Fibroblast of upper back skin (primary cell): ENCODE results near the gene DACT1.
"Not testable (repeated sequence)": the region's sequence is repeated elsewhere in the genome, so short reads cannot be mapped to it uniquely, and the experiment has no call there.

Experiments used
- DNase-seq: peaks from one replicate; pipeline ENCODE4 v3.0.0-alpha.2; 2013

The DACT1 gene, protein sequence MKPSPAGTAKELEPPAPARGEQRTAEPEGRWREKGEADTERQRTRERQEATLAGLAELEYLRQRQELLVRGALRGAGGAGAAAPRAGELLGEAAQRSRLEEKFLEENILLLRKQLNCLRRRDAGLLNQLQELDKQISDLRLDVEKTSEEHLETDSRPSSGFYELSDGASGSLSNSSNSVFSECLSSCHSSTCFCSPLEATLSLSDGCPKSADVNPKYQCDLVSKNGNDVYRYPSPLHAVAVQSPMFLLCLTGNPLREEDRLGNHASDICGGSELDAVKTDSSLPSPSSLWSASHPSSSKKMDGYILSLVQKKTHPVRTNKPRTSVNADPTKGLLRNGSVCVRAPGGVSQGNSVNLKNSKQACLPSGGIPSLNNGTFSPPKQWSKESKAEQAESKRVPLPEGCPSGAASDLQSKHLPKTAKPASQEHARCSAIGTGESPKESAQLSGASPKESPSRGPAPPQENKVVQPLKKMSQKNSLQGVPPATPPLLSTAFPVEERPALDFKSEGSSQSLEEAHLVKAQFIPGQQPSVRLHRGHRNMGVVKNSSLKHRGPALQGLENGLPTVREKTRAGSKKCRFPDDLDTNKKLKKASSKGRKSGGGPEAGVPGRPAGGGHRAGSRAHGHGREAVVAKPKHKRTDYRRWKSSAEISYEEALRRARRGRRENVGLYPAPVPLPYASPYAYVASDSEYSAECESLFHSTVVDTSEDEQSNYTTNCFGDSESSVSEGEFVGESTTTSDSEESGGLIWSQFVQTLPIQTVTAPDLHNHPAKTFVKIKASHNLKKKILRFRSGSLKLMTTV

DNA sequence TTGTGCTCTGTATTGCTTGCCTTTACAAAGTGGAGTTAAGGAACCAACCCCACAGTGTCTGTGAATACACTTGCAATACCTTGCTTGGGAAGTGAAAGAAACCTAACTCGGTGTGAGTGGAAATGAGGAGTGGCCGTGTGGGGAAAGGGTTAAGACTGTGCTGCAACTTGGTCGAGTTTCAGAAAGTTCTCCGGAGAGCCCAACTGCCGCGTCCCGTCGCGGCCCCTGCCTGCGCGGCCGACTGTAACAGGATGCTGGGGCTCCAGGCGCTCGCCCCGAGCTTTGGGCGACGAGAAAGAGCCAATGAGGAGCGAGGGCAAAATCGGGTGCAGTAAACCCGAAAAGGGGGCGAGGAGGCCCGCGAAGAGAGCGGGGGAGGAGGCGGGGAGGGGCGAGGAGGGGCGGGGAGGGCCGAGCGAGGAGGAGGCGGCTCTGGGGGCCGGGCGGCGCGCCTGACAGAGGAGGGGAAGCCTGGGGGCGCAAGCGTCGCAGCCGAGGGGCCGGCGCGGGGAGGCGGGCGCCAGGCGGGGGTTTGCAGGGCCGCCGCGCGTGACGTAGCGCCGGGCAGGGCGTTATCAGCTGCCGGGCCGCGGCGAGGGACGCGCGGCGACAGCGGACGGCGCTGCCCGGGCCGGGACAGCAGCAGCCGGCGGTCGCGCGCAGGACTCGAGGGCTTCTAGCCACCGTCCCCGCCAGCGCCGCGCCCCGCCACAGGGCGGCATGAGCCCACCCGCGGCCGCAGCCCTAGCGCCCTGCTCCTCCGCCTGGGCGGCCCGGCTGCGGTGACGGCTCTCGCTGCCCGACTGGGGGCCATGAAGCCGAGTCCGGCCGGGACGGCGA, at the start of gene DACT1:
Gene DACT1 (plus strand): TSS at position 572 of the 840 bp plus-strand sequence. CDS start 241 bp downstream, at position 813.
- DNase-seq = peak; percentile 93

DNA sequence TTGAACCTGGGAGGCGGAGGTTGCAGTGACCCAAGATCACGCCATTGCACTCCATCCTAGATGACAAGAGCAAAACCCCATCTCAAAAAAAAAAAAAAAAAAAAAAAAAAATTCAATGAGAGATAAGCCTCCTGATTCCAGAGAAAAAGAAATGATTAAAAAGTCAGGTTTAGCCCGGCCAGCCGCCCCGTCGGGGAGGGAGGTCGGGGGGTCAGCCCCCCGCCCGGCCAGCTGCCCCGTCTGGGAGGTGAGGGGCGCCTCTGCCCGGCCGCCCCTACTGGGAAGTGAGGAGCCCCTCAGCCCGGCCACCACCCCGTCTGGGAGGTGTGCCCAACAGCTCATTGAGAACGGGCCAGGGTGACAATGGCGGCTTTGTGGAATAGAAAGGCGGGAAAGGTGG, 49.4 kb upstream of the DACT1 start:
- DNase-seq = not testable (repeated sequence)

DNA sequence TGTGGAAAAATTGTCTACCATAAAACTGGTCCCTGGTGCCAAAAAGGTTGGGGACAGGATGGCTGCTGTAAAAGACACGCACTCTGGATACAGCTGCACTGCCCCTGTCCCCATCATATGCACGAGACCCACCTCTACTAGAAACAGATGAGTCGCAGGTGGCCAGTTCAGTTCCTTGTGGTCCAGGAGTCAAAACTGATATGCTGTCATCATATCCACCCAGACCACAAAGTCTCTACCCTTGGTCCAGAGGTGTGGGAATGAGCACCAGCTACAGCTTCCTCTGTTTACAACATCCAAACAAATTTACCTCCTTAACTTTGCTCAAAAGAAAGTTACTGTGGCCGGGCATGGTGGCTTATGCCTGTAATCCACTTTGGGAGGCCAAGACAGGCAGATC, 43.8 kb upstream of the DACT1 start:
- no peak for DNase-seq

GRCh38 chr14:58597041-58597440, 40.7 kb upstream of the DACT1 start:
- no peak for DNase-seq

DNA sequence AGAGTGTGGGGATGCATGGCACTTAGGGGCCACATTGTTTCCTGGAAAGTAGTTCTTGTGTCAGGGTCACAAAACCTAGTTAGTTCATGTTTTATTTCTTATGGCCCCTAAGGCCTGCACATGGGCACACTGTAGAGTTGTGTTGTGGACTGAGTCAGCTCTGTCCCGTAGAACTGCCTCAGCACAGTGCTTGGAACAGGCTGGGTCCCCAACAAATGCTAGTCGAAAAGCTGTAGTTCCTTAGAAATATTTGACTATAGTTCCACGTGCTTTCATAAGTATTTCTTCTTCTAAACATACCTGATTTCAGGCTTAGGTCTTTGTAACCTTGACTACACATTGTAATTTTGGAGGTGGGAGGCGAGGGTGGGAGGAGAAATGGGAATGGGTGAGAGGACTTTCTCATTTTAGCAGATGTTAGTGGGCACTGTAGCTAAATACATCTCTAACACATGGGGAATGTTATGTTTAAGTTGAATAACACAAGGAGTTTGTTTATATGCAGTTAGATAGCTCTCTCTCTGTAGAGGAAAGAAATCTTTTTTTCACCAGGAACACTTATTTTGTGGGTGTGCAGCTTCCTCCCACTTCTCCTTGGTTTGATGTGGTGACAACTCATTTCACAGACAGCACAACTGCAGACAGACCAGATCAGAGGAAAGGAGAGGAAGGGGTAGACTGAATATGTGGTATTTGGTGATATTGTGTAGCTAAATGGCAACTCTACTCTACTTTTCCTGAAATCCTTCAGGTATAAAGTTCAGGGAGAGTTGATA, 39.5 kb upstream of the DACT1 start:
- DNase-seq = no peak

DNA sequence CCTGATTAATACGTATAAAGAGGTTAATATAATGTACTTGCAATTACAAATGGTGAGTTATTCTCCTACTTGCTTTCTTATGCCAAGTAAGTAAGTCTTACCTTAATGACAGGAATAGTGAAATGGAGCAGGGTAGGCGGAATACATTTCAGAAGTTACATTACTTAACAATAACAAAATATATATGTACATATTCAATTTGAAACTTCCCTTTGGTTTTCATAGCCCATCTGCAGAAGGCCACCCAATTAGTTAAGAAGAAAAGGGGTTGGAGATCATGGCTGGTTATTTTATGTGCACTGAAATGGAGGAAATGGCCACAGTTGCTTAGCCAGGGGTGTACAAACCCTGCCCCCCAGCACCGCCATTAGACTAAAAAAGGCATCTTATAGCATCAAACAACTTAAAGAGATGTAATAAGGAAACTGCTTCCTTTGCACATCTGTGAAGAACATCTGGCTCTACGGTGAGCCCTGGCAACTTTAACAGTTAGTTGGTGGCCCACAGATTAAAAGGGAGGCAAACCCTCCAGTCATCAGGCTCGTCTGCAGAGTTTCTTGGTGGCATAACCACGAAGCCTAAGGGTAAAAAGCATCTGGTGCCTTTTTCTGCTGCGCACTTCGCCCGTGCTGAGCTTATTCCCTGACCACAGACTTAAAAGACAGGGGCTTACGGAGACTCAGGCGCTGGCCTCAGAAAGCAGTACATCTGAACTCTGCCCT, 38.8 kb upstream of the DACT1 start:
- DNase-seq = no peak

- DNase-seq = no peak
Measured at GRCh38 chr14:58599707-58600106, 38.1 kb upstream of the DACT1 start.

GRCh38 chr14:58605465-58605864, 32.3 kb upstream of the DACT1 start:
- DNase-seq = no peak

- DNase-seq = peak; percentile 17
Measured at GRCh38 chr14:58607131-58607951, 30.4 kb upstream of the DACT1 start.

DNA sequence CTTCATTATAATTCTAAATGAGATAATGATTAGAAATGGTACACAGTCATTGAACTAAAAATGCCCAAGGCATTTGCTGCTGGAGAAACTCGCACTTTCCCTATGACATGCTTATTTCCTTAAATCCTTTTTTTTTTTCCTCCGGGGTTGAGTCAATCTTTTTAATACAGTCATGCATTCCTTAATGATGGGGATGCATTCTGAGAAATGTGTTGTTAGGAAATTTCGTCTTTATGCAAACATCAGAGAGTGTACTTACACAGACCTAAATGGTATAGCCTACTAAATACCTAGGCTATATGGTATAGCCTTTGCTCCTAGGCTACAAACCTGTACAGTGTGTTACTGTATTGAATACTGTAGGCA, 29.8 kb upstream of the DACT1 start:
- DNase-seq = peak; percentile 82

GRCh38 chr14:58617619-58618018, 20.1 kb upstream of the DACT1 start:
- peak; percentile 51 for DNase-seq

DNA sequence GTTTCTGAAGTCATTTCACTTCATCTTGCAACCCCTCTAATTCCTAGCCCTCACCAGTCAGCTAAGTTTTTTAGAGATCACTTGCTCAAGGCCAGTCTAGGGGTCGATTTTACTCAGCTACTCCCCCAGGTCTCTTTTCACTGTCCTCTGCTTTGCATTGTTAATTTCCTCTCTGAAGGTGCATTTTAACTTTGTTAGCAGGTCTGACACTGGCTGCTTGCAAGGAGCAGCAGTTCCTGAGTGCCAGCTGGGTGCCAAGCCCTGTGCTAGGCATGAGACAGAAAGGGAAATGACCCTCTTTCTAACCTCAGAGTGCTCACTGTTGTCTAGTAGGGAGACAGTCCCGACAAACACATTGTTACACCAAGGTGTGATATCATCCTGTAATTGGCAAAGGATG, 17.8 kb upstream of the DACT1 start:
- DNase-seq = no peak

DNA sequence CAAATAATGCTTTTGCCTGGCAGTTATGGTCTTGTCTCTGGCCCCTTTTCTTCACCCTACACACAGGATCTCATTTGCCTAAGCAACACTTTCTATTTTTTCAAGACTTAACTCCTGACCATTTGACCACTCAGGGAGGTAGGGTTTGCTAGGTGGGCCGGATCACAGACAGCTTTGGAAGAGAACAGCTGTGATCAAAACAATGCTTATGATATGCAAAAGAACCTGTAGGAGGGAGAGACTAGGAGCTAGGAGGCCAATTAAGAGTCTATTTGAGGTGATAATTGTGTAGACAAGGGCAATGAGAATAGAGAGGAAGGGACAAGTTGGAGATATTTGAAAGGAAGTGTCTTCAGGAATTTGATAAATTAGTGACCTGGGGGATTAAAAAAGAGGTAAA, 12.3 kb upstream of the DACT1 start:
- DNase-seq = no peak

GRCh38 chr14:58626431-58626831, 11.3 kb upstream of the DACT1 start:
- DNase-seq = peak; percentile 86

DNA sequence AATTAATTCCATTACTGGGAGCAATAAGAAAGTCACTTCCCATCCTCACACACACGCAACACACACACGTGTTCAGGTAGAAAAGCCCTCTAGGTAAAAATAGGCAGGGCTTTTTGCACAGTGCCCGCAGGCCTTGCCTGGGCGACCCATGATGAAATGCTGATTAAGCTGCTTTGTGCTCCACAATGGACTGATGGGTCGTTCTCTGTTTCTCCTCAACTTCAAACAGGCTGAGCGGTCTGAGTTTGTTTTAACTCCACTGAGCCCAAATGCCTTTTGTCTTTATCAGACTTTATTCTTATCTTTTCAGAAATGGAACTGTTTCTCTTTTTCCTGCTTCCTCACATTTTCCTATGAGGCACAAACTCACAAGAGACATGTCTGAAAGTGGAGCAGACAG, 9.4 kb upstream of the DACT1 start:
- DNase-seq = no peak

DNA sequence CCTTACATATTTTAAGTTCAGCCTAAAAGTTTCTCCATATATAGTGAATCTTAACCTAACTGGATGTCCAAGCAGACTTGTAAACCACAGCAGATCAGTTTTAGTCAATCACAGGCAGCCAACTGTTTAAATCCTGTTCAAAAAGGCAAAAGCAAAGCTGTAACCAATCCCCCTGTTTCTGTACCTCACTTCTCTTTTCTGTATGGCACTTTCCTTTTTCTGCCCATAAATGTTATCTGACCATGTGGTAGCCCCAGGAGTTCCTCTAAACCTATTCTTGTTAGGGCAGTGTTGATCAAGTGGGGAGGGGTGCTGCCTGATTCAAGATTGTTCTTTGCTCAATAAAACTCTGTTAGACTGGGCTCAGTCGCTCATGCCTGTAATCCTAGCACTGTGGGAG, 8.5 kb upstream of the DACT1 start:
- DNase-seq = no peak

- no peak for DNase-seq
Measured at GRCh38 chr14:58631732-58632131, 6.0 kb upstream of the DACT1 start.

- peak; percentile 73 for DNase-seq
Measured at GRCh38 chr14:58633831-58634230, 3.9 kb upstream of the DACT1 start.

- no peak for DNase-seq
Measured at GRCh38 chr14:58634406-58635090, 3.2 kb upstream of the DACT1 start.
